GM10266 (cell line): ENCODE results near the gene REEP3.

ENCODE experiments used
- DNase-seq: peaks from one replicate; pipeline ENCODE4 v3.0.0; 2012; ENCODE audit errors: extremely low spot score
- CTCF ChIP-seq: IDR thresholded peaks from 2 replicates; pipeline ENCODE4 v1.5.1; 2012; ENCODE audit warnings: mild to moderate bottlenecking, low read depth; ENCODE audit not compliant: control insufficient read depth, insufficient read depth; ENCODE audit errors: missing control alignments

REEP3 gene

GRCh38 chr10:63636812-63637211 lies 115.6 kb downstream of the REEP3 start:
- DNase-seq: peak; percentile 24
- TF ChIP-seq CTCF: no peak

GRCh38 chr10:63637901-63638327 lies 116.7 kb downstream of the REEP3 start:
- TF ChIP-seq CTCF: no peak
- no peak for DNase-seq

GRCh38 chr10:63641366-63641765 lies 120.2 kb downstream of the REEP3 start:
- no peak for DNase-seq
- no peak for TF ChIP-seq CTCF

- DNase-seq: no peak
- TF ChIP-seq CTCF: no peak
These were observed 120.6 kb downstream of the REEP3 start for GRCh38 chr10:63641799-63642198.

- DNase-seq: no peak
- TF ChIP-seq CTCF: no peak
These were observed 121.6 kb downstream of the REEP3 start for GRCh38 chr10:63642808-63643207.

- no peak for TF ChIP-seq CTCF
- no peak for DNase-seq
These were observed 123.4 kb downstream of the REEP3 start for GRCh38 chr10:63644418-63645142.

- no peak for DNase-seq
- TF ChIP-seq CTCF: no peak
These were observed 124.0 kb downstream of the REEP3 start for GRCh38 chr10:63645195-63645594.
